Effector CD4-positive, alpha-beta T cell (primary cell): ENCODE measurements around the gene LSM14A.
"Not testable (repeated sequence)": the region's sequence is repeated elsewhere in the genome, so short reads cannot be mapped to it uniquely, and the experiment has no call there.

Experiments
- DNase-seq: peaks from one replicate; pipeline ENCODE4 v3.0.0-alpha.2; 2020
- total RNA-seq: gene quantifications from one replicate; lab custom pipeline; 2026; lab: John Stamatoyannopoulos, UW

Gene LSM14A
- 195 reads per million, percentile 92 among the genes with 10 or more reads in this experiment for total RNA-seq

- DNase-seq = peak; percentile 91
Measured at GRCh38 chr19:34171877-34172660, at the start of gene LSM14A. Gene LSM14A (plus strand): TSS chr19:34172504. CDS start chr19:34172643, 139 bp downstream.

GRCh38 chr19:34124828-34125227, 47.5 kb upstream of the LSM14A start:
- no peak for DNase-seq

GRCh38 chr19:34126966-34127365, 45.3 kb upstream of the LSM14A start:
- DNase-seq = no peak

GRCh38 chr19:34127684-34128189, 44.6 kb upstream of the LSM14A start:
- DNase-seq = no peak

- DNase-seq = no peak
Measured at GRCh38 chr19:34128558-34129250, 43.6 kb upstream of the LSM14A start.

- no peak for DNase-seq
Measured at GRCh38 chr19:34131100-34131499, 41.2 kb upstream of the LSM14A start.

GRCh38 chr19:34132145-34132544, 40.2 kb upstream of the LSM14A start:
- not testable (repeated sequence) for DNase-seq

- not testable (repeated sequence) for DNase-seq
Measured at GRCh38 chr19:34132706-34133105, 39.6 kb upstream of the LSM14A start.

- peak; percentile 78 for DNase-seq
Measured at GRCh38 chr19:34134190-34135053, 37.9 kb upstream of the LSM14A start.

- DNase-seq = no peak
Measured at GRCh38 chr19:34135054-34135800, 37.1 kb upstream of the LSM14A start.

GRCh38 chr19:34135821-34136611, 36.3 kb upstream of the LSM14A start:
- DNase-seq = no peak

GRCh38 chr19:34141025-34141424, 31.3 kb upstream of the LSM14A start:
- DNase-seq = no peak

GRCh38 chr19:34142440-34142839, 29.9 kb upstream of the LSM14A start:
- DNase-seq = no peak

- DNase-seq = peak; percentile 48
Measured at GRCh38 chr19:34145741-34146202, 26.5 kb upstream of the LSM14A start.

- no peak for DNase-seq
Measured at GRCh38 chr19:34148658-34149185, 23.6 kb upstream of the LSM14A start.

- DNase-seq = no peak
Measured at GRCh38 chr19:34149873-34150272, 22.4 kb upstream of the LSM14A start.

- no peak for DNase-seq
Measured at GRCh38 chr19:34150558-34150957, 21.7 kb upstream of the LSM14A start.

GRCh38 chr19:34151439-34151838, 20.9 kb upstream of the LSM14A start:
- no peak for DNase-seq

GRCh38 chr19:34154401-34154800, 17.9 kb upstream of the LSM14A start:
- no peak for DNase-seq

GRCh38 chr19:34155686-34156085, 16.6 kb upstream of the LSM14A start:
- DNase-seq = no peak

GRCh38 chr19:34158966-34159365, 13.3 kb upstream of the LSM14A start:
- not testable (repeated sequence) for DNase-seq
